Subcutaneous adipose tissue (tissue), 4 donors: ENCODE measurements around the gene FAM83B. TPM values are rescaled to one million over a fixed set of nuclear protein-coding genes. Genes with fewer than 3 reads are reported as not detected.

Source experiments
- total RNA-seq, 4 donors: library from RNA; depleted of rRNA; stranded (reverse); fragments of >200 nt; gene quantifications; one replicate each; pipeline ENCODE4 v1.1.0, GENCODE V29; 2016
- TF ChIP-seq, protein P1 (sequence below): fragments of 450-650 bp; IDR thresholded peaks from one replicate; pipeline ENCODE4 v1.5.1; 2016; ENCODE audit warnings: low read depth, mild to moderate bottlenecking, control low read depth, antibody characterized with exemption, moderate library complexity

The FAM83B gene
- total RNA-seq, 4 donors from 2014 or later = not detected

DNA sequence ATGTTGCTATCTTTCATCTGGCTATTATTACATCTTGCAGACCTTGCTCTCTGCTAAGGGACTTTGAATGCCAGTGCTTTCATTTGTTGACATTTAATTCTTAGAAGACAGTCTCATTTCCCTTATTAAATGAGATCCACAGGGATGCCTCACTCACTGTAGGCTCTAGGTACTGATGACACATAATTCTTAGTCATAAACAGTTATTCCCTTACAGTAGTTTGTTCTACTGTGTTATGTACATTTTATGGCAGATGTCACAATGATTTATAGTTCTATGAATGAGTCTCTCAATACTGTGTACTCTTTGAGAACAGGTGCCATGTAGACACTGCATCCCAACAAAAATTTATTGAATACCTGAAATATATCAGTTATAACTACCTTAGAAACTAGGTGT lies 70.3 kb downstream of the FAM83B start:
- TF ChIP-seq, protein P1, sequence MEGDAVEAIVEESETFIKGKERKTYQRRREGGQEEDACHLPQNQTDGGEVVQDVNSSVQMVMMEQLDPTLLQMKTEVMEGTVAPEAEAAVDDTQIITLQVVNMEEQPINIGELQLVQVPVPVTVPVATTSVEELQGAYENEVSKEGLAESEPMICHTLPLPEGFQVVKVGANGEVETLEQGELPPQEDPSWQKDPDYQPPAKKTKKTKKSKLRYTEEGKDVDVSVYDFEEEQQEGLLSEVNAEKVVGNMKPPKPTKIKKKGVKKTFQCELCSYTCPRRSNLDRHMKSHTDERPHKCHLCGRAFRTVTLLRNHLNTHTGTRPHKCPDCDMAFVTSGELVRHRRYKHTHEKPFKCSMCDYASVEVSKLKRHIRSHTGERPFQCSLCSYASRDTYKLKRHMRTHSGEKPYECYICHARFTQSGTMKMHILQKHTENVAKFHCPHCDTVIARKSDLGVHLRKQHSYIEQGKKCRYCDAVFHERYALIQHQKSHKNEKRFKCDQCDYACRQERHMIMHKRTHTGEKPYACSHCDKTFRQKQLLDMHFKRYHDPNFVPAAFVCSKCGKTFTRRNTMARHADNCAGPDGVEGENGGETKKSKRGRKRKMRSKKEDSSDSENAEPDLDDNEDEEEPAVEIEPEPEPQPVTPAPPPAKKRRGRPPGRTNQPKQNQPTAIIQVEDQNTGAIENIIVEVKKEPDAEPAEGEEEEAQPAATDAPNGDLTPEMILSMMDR = no peak

DNA sequence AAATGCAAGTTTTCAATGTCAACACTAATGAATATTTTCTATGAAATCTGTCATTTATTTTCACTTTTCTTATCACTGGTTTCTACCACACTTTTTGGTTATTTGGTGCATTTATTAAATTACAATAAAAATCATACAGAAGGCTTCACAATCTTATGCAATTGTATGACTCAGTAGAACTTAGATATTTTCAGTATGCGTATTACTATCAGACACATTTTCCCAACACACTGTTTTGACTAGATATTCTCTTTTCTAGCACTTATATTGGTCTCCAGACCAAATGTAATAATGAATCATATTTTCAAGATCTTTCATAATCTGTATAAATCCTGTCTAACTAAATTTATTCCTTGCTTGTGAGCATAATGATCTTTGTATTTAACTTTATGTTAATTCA lies 74.1 kb downstream of the FAM83B start:
- TF ChIP-seq, protein P1 = no peak

GRCh38 chr6:54921891-54922290 lies 75.3 kb downstream of the FAM83B start:
- TF ChIP-seq, protein P1 = no peak

DNA sequence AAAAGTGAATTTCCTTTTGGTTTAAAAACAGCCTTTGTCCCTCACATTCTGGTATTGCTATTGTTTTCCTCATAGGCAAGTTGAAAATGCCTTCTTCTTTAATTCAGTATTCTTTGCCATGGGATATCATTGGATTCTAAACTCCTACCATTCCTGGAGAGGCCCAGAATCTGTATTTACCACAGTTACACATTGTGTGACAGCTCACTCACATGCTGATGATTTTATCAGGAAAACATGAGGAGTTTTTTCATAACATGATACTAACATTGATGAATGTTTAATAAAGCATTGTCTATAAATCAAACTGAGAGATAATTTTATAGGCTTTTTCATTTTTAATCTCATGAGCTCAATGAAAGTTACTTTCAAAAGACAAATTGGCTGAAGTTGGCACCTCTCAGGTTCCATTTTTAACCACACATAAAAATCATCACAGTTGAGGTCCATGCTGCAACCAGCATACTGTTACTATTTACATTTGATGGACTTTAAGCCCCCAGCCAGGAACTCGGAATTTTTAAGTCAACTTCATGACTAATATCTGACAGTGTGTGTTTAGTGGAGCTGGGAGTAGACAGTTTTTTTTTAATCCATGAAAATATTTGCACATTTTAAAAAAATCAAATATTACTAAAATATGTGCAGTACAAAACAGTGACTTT lies 82.8 kb downstream of the FAM83B start:
- TF ChIP-seq, protein P1 = no peak

DNA sequence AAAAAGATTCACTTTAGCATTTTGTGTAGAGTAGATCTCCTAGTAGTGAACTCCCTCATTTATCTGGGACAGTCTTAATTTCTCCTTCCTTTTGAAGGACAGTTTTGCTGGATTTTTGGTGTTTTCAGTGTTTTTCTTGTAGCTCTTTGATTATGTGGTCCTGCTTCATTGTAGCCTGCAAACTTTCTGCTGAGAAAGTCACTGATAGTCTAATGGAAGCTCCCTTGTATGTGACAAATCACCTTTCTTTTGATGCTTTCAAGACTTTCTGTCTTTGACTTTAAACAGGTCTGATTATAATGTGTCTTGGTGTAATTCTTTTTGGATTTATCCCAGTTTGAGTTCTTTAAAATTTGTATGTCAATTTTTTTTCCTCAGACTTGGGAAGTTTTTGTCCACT lies 86.1 kb downstream of the FAM83B start:
- TF ChIP-seq, protein P1 = no peak

- TF ChIP-seq, protein P1 = no peak
Measured at GRCh38 chr6:54935739-54936138, 89.2 kb downstream of the FAM83B start.

DNA sequence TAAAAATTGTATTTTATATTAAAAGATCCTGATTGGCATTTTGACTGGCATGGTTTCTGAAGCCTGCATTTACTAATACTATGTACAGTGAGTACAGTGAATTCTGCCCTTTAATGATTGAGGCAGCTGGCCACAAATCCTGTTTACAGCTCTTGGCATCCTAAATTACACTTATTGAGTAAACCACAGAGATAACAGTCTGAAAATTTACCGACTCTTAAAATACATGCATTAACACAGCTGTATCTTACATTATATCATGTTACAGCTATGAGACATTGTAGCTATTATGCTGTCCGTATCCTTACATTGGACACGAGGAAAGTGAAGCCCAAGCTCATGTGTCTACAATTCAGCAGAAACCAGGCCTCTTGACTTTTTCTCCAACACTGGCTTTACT lies 90.8 kb downstream of the FAM83B start:
- TF ChIP-seq, protein P1 = no peak
